T-helper 2 cell treated with Interferon-gamma antibody and Interleukin-4, amounts not matched to agents 5 μg/mL and 100 μg/mL, for 36 hours (primary cell): ENCODE data around the gene CIITA.
A peak's percentile ranks its signal among the peaks of the same experiment; 100 is the strongest.
"Not testable (repeated sequence)": the region's sequence is repeated elsewhere in the genome, so short reads cannot be mapped to it uniquely, and the experiment has no call there.

ENCODE experiments used
- DNase-seq: peaks from one replicate; pipeline ENCODE4 v3.0.0; 2021; ENCODE audit warnings: low spot score
- H3K27ac Mint-ChIP-seq: one replicate; pipeline ENCODE4 v1.8.0; 2021; ENCODE audit warnings: mild to moderate bottlenecking, mixed read lengths
- H3K27me3 Mint-ChIP-seq: one replicate; pipeline ENCODE4 v1.8.0; 2021; ENCODE audit warnings: low read depth, mixed read lengths
- H3K36me3 Mint-ChIP-seq: one replicate; pipeline ENCODE4 v1.8.0; 2021; ENCODE audit warnings: low read depth, mixed read lengths
- H3K4me1 Mint-ChIP-seq: one replicate; pipeline ENCODE4 v1.8.0; 2021; ENCODE audit warnings: low read depth, mixed read lengths
- H3K4me3 Mint-ChIP-seq: one replicate; pipeline ENCODE4 v1.8.0; 2022; ENCODE audit warnings: mild to moderate bottlenecking, moderate library complexity, mixed read lengths
- H3K9me3 Mint-ChIP-seq: one replicate; pipeline ENCODE4 v1.8.0; 2021; ENCODE audit warnings: mixed read lengths

CIITA gene, protein sequence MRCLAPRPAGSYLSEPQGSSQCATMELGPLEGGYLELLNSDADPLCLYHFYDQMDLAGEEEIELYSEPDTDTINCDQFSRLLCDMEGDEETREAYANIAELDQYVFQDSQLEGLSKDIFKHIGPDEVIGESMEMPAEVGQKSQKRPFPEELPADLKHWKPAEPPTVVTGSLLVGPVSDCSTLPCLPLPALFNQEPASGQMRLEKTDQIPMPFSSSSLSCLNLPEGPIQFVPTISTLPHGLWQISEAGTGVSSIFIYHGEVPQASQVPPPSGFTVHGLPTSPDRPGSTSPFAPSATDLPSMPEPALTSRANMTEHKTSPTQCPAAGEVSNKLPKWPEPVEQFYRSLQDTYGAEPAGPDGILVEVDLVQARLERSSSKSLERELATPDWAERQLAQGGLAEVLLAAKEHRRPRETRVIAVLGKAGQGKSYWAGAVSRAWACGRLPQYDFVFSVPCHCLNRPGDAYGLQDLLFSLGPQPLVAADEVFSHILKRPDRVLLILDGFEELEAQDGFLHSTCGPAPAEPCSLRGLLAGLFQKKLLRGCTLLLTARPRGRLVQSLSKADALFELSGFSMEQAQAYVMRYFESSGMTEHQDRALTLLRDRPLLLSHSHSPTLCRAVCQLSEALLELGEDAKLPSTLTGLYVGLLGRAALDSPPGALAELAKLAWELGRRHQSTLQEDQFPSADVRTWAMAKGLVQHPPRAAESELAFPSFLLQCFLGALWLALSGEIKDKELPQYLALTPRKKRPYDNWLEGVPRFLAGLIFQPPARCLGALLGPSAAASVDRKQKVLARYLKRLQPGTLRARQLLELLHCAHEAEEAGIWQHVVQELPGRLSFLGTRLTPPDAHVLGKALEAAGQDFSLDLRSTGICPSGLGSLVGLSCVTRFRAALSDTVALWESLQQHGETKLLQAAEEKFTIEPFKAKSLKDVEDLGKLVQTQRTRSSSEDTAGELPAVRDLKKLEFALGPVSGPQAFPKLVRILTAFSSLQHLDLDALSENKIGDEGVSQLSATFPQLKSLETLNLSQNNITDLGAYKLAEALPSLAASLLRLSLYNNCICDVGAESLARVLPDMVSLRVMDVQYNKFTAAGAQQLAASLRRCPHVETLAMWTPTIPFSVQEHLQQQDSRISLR

DNA sequence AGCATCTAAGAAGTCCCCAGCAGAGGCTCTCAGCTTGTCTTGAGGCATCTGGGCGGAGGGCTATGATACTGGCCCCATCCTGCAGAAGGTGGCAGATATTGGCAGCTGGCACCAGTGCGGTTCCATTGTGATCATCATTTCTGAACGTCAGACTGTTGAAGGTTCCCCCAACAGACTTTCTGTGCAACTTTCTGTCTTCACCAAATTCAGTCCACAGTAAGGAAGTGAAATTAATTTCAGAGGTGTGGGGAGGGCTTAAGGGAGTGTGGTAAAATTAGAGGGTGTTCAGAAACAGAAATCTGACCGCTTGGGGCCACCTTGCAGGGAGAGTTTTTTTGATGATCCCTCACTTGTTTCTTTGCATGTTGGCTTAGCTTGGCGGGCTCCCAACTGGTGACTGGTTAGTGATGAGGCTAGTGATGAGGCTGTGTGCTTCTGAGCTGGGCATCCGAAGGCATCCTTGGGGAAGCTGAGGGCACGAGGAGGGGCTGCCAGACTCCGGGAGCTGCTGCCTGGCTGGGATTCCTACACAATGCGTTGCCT is at the start of gene CIITA:
Gene CIITA, plus strand, starts transcription at position 404 of the 543 bp plus-strand sequence. Its CDS starts 129 bp downstream, at position 533.
- Mint-ChIP-seq H3K4me1 (peaks cover 73% of the 10 kb centered on the region), H3K36me3 (peaks cover 5% of the 10 kb centered on the region), H3K9me3 (no peaks in the 10 kb centered on the region), H3K27ac (peak within 1 kb of the TSS; percentile 74), H3K27me3 (peaks cover 14% of the 10 kb centered on the region), H3K4me3 (peak within 1 kb of the TSS; percentile 93)
- DNase-seq, result peak; percentile 64

DNA sequence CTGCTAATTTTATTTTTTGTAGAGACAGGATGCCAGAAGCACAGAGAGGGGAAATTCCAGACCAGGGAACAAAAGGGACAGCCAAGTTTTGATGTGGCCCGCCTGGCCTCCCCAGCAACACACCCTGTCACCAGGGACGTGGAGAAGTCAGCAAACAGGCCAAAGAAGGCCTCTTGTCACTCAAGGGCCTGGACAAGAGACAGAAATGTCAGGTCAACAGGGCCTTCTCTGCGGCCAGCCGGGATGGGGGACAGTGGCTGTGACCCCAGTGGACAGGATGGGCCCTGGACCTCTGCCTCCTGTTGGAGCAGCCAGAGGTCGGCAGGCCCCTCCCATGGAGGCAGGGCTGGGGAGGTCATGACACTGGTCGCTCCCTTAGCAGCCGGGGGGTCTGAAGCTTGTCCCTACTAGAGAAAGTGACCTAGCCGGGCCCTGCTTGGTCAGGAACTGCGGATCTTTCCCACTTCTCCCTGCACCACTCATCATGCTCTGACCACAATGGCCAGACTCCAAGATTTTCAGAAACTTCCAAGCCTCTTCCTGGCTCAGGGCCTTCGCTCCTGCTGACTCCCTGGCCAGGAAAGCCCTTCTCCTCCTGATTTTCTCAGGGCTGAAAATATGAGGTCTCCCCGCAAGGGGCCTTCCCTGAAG is 49.2 kb upstream of the CIITA start:
- DNase-seq, result no peak
- Mint-ChIP-seq H3K27me3 (peaks cover 12% of the 10 kb centered on the region), H3K36me3 (no peaks in the 10 kb centered on the region), H3K4me1 (no peaks in the 10 kb centered on the region), H3K27ac (no peak overlapping the region), H3K4me3 (no peak overlapping the region), H3K9me3 (no peaks in the 10 kb centered on the region)

DNA sequence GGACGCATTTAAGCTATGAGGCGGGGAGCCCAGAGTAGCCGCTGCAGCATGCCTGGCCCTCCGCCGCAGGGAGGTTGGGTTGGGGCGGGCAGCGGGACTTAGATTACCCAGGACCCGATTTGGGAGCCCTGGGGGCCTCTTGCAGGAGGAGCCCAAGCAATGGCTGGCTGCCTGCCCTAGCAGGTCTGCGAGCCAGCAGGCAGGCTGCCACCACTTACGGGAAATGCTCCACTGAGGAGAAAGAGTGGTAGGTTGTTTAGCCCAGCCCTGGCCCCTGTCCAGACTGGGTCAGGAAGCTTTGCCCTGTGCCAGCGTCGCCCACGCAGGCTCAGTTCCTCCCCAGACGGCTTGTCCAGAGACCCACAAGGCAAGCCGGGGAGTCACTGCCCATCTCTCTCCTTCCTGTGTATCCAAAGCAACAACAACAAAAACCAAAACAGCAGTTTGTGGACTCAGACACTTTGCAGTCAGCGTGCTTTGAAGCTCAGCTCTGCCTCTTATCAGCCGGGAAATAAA is 48.1 kb upstream of the CIITA start:
- Mint-ChIP-seq H3K4me3 (no peak overlapping the region), H3K36me3 (no peaks in the 10 kb centered on the region), H3K9me3 (no peaks in the 10 kb centered on the region), H3K4me1 (no peaks in the 10 kb centered on the region), H3K27ac (no peak overlapping the region), H3K27me3 (peaks cover 12% of the 10 kb centered on the region)
- DNase-seq, result no peak

DNA sequence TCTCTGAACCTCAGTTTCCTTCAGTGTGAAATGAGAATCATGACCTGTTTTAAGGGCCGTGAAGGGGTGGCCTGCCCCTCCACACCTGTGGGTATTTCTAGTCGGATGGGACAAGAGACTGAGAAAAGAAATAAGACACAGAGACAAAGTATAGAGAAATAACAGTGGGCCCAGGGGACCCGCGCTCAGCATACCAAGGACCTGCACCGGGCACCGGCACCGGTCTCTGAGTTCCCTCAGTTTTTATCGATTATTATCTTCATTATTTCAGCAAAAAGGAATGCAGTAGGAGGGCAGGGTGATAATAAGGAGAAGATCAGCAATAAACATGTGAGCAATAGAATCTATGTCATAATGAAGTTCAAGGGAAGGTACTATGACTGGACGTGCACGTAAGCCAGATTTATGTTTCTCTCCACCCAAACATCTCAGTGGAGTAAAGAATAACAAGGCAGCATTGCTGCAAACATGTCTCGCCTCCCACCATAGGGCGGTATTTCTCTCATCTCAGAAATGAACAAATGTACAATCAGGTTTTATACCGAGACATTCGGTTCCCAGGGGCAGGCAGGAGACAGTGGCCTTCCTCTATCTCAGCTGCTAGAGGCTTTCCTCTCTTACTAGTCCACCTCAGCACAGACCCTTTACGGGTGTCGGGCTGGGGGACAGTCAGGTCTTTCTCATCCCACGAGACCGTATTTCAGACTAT is 47.5 kb upstream of the CIITA start:
- DNase-seq, H3K4me3 Mint-ChIP-seq: not testable (repeated sequence)
- peaks cover 16% of the 10 kb centered on the region for H3K27me3 Mint-ChIP-seq

DNA sequence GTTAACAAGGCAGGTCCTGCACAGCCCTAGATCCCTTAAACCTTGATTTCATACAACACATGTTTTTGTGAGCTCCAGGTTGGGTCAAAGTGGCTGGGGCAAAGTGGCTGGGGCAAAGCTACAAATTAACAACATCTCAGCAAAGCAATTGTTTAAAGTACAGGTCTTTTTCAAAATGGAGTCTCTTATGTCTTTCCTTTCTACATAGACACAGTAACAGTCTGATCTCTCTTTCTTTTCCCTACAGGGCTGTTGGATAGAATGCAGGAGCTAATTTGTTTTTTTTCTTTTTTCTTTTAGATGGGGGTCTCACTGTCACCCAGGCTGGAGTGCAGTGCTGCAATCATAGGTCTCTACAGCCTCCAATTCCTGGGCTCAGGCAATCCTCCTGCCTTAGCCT is 46.8 kb upstream of the CIITA start:
- not testable (repeated sequence) for H3K4me3 Mint-ChIP-seq, H3K36me3 Mint-ChIP-seq, DNase-seq, H3K9me3 Mint-ChIP-seq, H3K4me1 Mint-ChIP-seq, H3K27ac Mint-ChIP-seq
- H3K27me3 Mint-ChIP-seq, result peaks cover 16% of the 10 kb centered on the region

More for the DNA sequence above, 47.5 kb upstream of the CIITA start:
- H3K9me3 Mint-ChIP-seq, H3K4me1 Mint-ChIP-seq, H3K36me3 Mint-ChIP-seq, H3K27ac Mint-ChIP-seq: not testable (repeated sequence)

DNA sequence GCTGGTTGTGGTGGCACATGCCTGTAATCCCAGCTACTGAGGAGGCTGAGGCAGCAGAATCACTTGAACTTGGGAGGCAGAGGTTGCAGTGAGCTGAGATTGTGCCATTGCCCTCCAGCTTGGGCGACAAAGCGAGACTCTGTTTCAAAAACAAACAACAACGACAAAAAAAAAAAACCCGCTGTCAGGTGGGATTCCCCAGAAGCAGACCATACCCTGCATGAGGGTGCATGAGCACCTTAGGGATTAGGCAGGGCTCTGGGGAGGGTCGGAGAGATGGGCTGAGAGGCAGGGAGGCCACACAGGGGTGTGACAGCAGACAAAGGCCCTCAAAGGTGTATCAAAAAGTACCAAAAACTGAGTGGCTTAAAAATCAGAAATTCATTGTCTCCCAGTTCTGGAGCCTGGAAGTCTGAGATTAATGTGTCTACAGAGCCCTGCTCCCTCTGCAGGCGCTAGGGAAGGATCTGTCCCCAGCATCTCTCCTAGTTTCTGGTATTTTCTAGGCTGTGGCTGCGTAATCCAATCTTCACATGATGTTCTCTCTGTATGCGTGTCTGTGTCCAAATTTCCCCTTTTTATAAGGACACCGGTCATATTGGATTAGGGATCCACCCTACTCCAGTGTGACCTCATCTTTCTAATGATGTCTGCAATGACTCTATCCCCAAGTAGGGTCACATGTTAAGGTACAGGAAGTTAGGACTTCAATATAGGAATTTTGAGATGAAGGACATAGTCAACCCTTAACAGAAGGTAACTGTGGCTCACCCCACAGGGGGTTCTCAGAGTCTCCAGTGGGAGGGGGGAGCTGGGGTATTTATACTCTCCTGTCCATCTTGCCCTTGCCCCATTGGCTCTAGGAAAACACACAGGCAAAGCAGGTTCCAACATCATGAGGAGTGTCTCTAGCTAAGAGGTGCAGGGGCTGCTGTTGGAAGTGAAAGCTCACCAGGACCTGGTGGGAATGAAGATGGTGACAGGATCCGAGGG is 44.8 kb upstream of the CIITA start:
- Mint-ChIP-seq H3K9me3 (no peaks in the 10 kb centered on the region), H3K4me1 (no peaks in the 10 kb centered on the region), H3K27me3 (peaks cover 18% of the 10 kb centered on the region), H3K27ac (no peak overlapping the region), H3K36me3 (no peaks in the 10 kb centered on the region), H3K4me3 (no peak overlapping the region)
- DNase-seq, result no peak

DNA sequence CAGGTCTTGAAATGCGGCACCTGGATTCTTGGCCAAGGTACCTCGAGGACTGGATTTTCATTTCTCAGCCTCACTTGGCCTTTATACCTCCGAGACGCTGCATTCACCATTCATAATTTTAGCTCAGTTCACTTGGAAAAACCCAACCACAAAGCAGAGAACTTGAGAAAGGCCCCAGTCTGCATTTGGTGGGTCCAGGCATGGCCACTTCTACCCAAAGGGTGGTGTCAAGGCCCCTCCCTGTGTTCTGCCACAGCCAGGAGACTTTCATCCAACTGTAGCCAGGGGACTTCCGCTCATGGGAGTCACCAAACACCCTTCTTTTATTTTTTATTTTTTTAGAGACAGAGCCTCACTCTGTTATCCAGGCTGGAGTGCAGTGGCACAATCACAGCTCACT is 43.7 kb upstream of the CIITA start:
- H3K9me3 Mint-ChIP-seq, result no peaks in the 10 kb centered on the region
- no peak overlapping the region for H3K4me3 Mint-ChIP-seq
- no peaks in the 10 kb centered on the region for H3K36me3 Mint-ChIP-seq
- DNase-seq, result no peak
- H3K4me1 Mint-ChIP-seq, result no peaks in the 10 kb centered on the region
- H3K27ac Mint-ChIP-seq, result no peak overlapping the region
- H3K27me3 Mint-ChIP-seq, result peaks cover 21% of the 10 kb centered on the region

DNA sequence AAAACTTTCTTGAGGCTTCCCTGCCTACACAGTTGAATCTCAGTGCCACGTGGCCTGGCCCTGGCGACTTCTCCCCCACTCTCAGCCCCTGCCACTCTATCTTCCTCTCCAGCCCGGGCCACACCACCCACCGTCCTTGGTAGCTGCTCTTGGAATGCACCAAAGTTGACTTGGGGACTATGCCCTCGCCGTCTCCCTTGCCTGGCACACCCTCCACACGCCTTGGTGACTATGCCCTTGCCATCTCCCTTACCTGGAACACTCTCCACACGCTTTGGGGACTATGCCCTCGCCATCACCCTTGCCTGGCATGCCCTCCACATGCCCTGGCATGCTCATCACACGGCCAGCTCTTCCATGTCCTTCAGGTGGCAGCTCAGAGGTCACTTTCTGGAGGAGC is 42.9 kb upstream of the CIITA start:
- H3K27me3 Mint-ChIP-seq, result peaks cover 20% of the 10 kb centered on the region
- no peaks in the 10 kb centered on the region for H3K36me3 Mint-ChIP-seq
- no peak overlapping the region for H3K27ac Mint-ChIP-seq
- H3K4me1 Mint-ChIP-seq, result no peaks in the 10 kb centered on the region
- DNase-seq, result no peak
- H3K4me3 Mint-ChIP-seq, result no peak overlapping the region
- no peaks in the 10 kb centered on the region for H3K9me3 Mint-ChIP-seq

DNA sequence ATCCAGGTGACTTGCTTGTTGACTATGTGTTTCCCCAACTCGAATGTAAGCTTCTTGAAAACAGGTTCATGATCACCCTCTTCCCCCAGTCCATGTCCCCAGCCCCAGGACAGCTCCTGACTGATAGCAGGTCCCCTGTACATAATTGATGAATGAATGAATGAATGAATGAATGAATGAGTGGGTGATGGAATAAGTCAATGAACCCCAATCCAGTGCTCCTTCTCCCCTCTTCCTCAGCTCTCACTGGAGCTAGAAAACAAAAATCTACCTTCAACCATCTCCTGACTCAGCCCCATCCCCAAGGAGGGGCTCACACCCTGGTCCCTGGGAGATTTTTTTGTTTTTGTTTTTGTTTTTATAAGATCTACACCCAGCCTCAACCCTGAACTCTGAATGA is 42.2 kb upstream of the CIITA start:
- H3K4me1 Mint-ChIP-seq, result no peaks in the 10 kb centered on the region
- no peak overlapping the region for H3K27ac Mint-ChIP-seq
- H3K36me3 Mint-ChIP-seq, result no peaks in the 10 kb centered on the region
- H3K9me3 Mint-ChIP-seq, result no peaks in the 10 kb centered on the region
- H3K27me3 Mint-ChIP-seq, result peaks cover 17% of the 10 kb centered on the region
- no peak for DNase-seq
- no peak overlapping the region for H3K4me3 Mint-ChIP-seq

DNA sequence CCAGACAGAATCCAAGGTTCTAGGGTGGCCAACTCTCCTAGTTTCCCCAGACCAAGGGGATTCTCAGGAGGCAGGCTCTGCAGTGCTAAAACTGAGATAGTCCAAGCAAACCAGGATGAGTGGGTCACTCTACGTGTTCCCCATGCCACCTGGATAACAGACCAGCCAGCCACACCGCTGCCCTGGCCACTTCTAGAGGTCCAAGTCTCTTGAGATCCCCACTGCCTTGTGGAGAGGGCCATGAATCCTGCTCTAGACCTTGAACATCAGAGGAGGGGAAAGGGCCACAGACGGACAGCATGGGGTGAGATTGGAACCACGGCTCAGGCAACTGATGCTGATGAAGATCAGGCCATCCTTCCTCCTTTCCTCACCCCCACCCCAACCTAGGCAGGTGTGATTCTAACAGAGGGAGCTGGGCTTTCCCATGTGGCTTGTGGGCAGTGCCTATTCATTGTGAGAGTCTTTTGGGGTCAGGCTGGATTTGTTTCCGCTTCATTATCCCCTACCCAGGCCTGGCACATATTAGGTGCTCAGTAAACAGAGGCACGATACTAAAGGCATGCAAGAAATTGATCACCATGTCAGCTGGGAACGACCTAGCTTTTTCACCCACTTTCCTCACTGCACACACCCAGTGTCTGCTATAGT is 41.6 kb upstream of the CIITA start:
- DNase-seq, result peak; percentile 23

DNA sequence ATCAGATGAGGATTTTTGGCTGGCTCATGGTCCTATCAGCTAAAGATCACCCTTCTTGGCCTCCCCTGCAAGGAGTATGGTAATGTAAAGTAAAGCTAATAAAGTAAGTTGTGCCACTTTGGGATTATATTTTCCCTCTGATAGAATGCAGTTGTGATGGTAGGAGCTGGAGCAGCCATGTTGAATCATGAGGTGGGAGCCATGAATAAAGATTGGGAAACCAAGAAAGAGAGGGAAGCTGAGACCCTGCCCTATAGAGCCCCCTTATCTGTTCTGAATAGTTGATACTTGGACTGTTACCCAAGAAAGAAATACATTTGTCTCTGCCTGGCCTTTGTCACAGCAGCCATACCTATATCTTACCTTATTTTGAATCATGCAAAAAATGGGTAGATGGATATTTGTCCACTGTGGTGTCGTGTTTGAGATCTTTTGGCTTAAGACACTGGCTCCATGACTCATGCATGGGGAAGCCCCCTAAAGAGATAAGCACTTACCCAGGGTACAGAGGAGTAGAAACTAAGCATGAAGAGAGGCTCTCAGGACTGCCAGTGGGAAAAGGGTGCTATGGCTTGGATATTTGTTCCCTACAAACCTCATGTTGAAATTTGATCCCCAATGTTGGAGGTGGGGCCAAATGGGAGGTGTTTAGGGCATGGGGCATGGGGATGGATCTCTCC is 40.7 kb upstream of the CIITA start:
- no peaks in the 10 kb centered on the region for H3K36me3 Mint-ChIP-seq
- peaks cover 15% of the 10 kb centered on the region for H3K27me3 Mint-ChIP-seq
- no peak overlapping the region for H3K27ac Mint-ChIP-seq
- DNase-seq, result no peak
- no peaks in the 10 kb centered on the region for H3K4me1 Mint-ChIP-seq
- no peaks in the 10 kb centered on the region for H3K9me3 Mint-ChIP-seq
- H3K4me3 Mint-ChIP-seq, result no peak overlapping the region

More for the DNA sequence above, 41.6 kb upstream of the CIITA start:
- Mint-ChIP-seq H3K27me3 (peaks cover 17% of the 10 kb centered on the region), H3K4me1 (no peaks in the 10 kb centered on the region), H3K9me3 (no peaks in the 10 kb centered on the region), H3K27ac (no peak overlapping the region), H3K4me3 (no peak overlapping the region), H3K36me3 (no peaks in the 10 kb centered on the region)
